ENCODE measurements around the gene PRKAB1.

PRKAB1 gene

DNA sequence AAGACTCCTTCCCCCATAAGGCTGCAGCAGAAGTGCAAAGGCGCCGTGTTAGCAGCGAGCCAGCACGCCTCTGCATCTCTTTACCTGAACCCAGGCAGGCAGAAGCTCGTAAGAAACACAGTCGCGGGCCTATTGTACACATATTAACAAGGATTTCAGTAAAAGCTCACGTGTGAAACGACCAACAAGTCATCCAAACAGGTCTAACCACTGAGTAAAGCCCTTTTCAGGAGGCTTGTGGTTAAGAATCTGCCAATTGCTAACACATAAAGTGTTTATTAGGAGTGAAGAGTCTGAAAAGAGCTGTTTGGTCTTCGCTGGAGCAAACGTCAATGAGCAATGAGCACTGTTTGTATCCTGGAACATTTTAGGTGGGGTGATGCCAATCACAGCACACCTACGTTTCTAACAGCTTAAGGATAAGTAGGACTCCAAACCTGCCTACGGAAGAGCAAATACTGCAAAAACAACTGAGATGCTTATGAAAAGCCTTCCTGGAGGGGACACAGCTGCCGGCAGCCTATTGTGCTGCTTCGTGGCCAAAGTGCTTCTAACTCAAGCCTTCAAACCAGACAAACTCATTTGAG lies 43.1 kb downstream of the PRKAB1 start:
- DNase-seq: no peak

GRCh38 chr12:119711693-119712092 lies 43.8 kb downstream of the PRKAB1 start:
- no peak overlapping the region for H3K27ac ChIP-seq
- no peak for DNase-seq
- TF ChIP-seq, protein P1, sequence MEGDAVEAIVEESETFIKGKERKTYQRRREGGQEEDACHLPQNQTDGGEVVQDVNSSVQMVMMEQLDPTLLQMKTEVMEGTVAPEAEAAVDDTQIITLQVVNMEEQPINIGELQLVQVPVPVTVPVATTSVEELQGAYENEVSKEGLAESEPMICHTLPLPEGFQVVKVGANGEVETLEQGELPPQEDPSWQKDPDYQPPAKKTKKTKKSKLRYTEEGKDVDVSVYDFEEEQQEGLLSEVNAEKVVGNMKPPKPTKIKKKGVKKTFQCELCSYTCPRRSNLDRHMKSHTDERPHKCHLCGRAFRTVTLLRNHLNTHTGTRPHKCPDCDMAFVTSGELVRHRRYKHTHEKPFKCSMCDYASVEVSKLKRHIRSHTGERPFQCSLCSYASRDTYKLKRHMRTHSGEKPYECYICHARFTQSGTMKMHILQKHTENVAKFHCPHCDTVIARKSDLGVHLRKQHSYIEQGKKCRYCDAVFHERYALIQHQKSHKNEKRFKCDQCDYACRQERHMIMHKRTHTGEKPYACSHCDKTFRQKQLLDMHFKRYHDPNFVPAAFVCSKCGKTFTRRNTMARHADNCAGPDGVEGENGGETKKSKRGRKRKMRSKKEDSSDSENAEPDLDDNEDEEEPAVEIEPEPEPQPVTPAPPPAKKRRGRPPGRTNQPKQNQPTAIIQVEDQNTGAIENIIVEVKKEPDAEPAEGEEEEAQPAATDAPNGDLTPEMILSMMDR (IDR thresholded peaks at IDR 0.05): no peak
- peaks cover 0 to 11% (median 2%) of the 10 kb centered on the region in 4 donors for H3K4me1 ChIP-seq
- H3K4me3 ChIP-seq: no peak overlapping the region
- intact Hi-C loops (cut with DNase I; ENCODE audit: low total_unique reads): loop anchor here (10.0 kb wide), 1 partner anchor 193 kb away; no protein-coding TSS in a partner anchor
- H3K27me3 ChIP-seq: no peaks in the 10 kb centered on the region
- no peaks in the 10 kb centered on the region for H3K9me3 ChIP-seq
- no peaks in the 10 kb centered on the region for H3K36me3 ChIP-seq

More for the DNA sequence above, 43.1 kb downstream of the PRKAB1 start:
- Histone ChIP-seq H3K27me3 (no peaks in the 10 kb centered on the region), H3K9me3 (no peaks in the 10 kb centered on the region), H3K4me1 (peaks cover 0 to 4% (median 2%) of the 10 kb centered on the region in 4 donors), H3K4me3 (no peak overlapping the region), H3K27ac (no peak overlapping the region), H3K36me3 (no peaks in the 10 kb centered on the region)
- intact Hi-C loops (cut with DNase I; ENCODE audit: low total_unique reads): loop anchor here (10.0 kb wide), 1 partner anchor 194 kb away; no protein-coding TSS in a partner anchor
- TF ChIP-seq, protein P1 (IDR thresholded peaks at IDR 0.05): no peak

- Histone ChIP-seq H3K27me3 (no peaks in the 10 kb centered on the region), H3K4me3 (no peak overlapping the region), H3K4me1 (peaks cover 0 to 11% (median 2%) of the 10 kb centered on the region in 4 donors), H3K36me3 (no peaks in the 10 kb centered on the region), H3K27ac (no peak overlapping the region), H3K9me3 (no peaks in the 10 kb centered on the region)
- DNase-seq: no peak
- intact Hi-C loops (cut with DNase I; ENCODE audit: low total_unique reads): loop anchor here (10.0 kb wide), 1 partner anchor 192 kb away; no protein-coding TSS in a partner anchor
- TF ChIP-seq, protein P1 (IDR thresholded peaks at IDR 0.05): no peak
Observed at GRCh38 chr12:119712721-119713120, 44.8 kb downstream of the PRKAB1 start.

DNA sequence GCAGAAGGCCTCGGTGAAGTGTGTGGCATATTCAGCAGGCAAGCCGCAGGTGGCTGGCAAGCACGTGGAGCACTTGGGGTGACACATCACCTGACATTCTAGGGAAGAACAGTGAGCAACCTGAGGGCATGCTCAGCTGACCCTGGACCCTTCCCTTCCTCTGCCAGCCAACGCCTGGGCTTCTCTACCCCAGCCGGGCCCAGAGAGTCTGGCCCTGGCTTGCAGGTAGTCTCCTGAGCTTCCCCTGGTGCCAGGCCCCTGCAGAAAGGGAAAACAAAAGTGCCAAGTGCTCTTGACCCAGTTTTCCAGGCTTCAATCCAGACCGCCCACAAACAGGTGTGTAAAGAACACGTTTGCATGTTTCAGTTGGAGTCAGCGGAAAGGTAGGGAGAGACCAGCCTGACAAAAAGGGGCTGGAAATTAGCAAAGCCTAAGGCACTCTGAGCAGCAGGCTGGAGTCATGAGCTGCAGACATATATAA lies 45.7 kb downstream of the PRKAB1 start:
- H3K9me3 ChIP-seq: no peaks in the 10 kb centered on the region
- H3K27me3 ChIP-seq: no peaks in the 10 kb centered on the region
- H3K36me3 ChIP-seq: no peaks in the 10 kb centered on the region
- DNase-seq: no peak
- intact Hi-C loops (cut with DNase I; ENCODE audit: low total_unique reads): loop anchor here (10.0 kb wide), 1 partner anchor 191 kb away; no protein-coding TSS in a partner anchor
- H3K4me1 ChIP-seq: peaks cover 0 to 11% (median 2%) of the 10 kb centered on the region in 4 donors
- H3K27ac ChIP-seq: no peak overlapping the region
- TF ChIP-seq, protein P1 (IDR thresholded peaks at IDR 0.05): no peak
- H3K4me3 ChIP-seq: no peak overlapping the region

GRCh38 chr12:119714614-119715267 lies 46.8 kb downstream of the PRKAB1 start:
- DNase-seq: no peak
- Histone ChIP-seq H3K4me3 (no peak overlapping the region), H3K27ac (no peak overlapping the region), H3K27me3 (no peaks in the 10 kb centered on the region), H3K4me1 (peaks cover 0 to 11% (median 2%) of the 10 kb centered on the region in 4 donors), H3K36me3 (no peaks in the 10 kb centered on the region), H3K9me3 (no peaks in the 10 kb centered on the region)
- TF ChIP-seq, protein P1 (IDR thresholded peaks at IDR 0.05): no peak
- intact Hi-C loops (cut with DNase I; ENCODE audit: low total_unique reads): loop anchor here (10.0 kb wide), 1 partner anchor 190 kb away; no protein-coding TSS in a partner anchor
